HFF-Myc (cell line): Measurements from ENCODE around the gene CLDN24.
A peak's percentile ranks its signal among the peaks of the same experiment; 100 is the strongest.

Experiments used
- DNase-seq: peaks from one replicate; pipeline ENCODE4 v3.0.0-alpha.2; 2011; ENCODE audit warnings: low read depth; ENCODE audit errors: extremely low read depth
- H3K4me3 ChIP-seq: replicated peaks from 2 replicates; pipeline ENCODE4 v1.5.1; 2011; ENCODE audit warnings: low read depth, mild to moderate bottlenecking, control low read depth, low read length
- CTCF ChIP-seq: IDR thresholded peaks from 2 replicates; pipeline ENCODE4 v1.5.1; 2012; ENCODE audit warnings: mild to moderate bottlenecking, low read depth, low read length, control low read depth; ENCODE audit errors: missing control alignments

Gene CLDN24

GRCh38 chr4:183322326-183322725 is at the start of gene CLDN24:
Gene CLDN24 (minus strand): TSS chr4:183322426. CDS start chr4:183322426, 0 bp downstream.
- DNase-seq, result no peak
- TF ChIP-seq CTCF, result no peak
- no peak within 1 kb of the TSS for H3K4me3 ChIP-seq

GRCh38 chr4:183370786-183371185 is 48.6 kb upstream of the CLDN24 start:
- H3K4me3 ChIP-seq, result no peak overlapping the region
- DNase-seq, result no peak
- TF ChIP-seq CTCF, result no peak

- no peak overlapping the region for H3K4me3 ChIP-seq
- TF ChIP-seq CTCF, result no peak
- DNase-seq, result no peak
These were observed 46.8 kb upstream of the CLDN24 start for GRCh38 chr4:183369073-183369472.

- no peak overlapping the region for H3K4me3 ChIP-seq
- TF ChIP-seq CTCF, result no peak
- no peak for DNase-seq
These were observed 44.1 kb upstream of the CLDN24 start for GRCh38 chr4:183366206-183366835.

GRCh38 chr4:183364025-183364424 is 41.8 kb upstream of the CLDN24 start:
- DNase-seq, result no peak
- no peak overlapping the region for H3K4me3 ChIP-seq
- no peak for TF ChIP-seq CTCF

- DNase-seq, result no peak
These were observed 40.8 kb upstream of the CLDN24 start for GRCh38 chr4:183362916-183363542.

More at GRCh38 chr4:183362916-183363542, 40.8 kb upstream of the CLDN24 start:
- H3K4me3 ChIP-seq, result no peak overlapping the region
- peak; percentile 36 for TF ChIP-seq CTCF
